Right atrium auricular region (tissue), 2 donors: ENCODE data around the gene PDZD11. TPM values are rescaled to one million over a fixed set of nuclear protein-coding genes. Genes with fewer than 3 reads are reported as not detected.
A peak's percentile ranks its signal among the peaks of the same experiment; 100 is the strongest.

Source experiments
- DNase-seq: peaks from one replicate; pipeline ENCODE4 v3.0.0-alpha.2; 2019; ENCODE audit warnings: low spot score
- H3K27ac ChIP-seq, 2 donors: fragments of 200-600 bp; sonication (generic); 1 replicate in 1 of 2; 2 replicates in 1 of 2; pipeline ENCODE4 v1.5.1; 2016 to 2019
- H3K27me3 ChIP-seq, 2 donors: fragments of 200-600 bp; sonication (generic); one replicate each; pipeline versions ENCODE4 v1.5.1 to v1.6.0; 2017 to 2019
- H3K36me3 ChIP-seq: fragments of 200-600 bp; sonication (generic); one replicate; pipeline ENCODE4 v1.5.1; 2016
- H3K4me1 ChIP-seq, 2 donors: fragments of 200-600 bp; sonication (generic); one replicate each; pipeline versions ENCODE4 v1.5.1 to v1.6.0; 2017 to 2019
- H3K4me3 ChIP-seq, 2 donors: fragments of 200-600 bp; sonication (generic); 1 replicate in 1 of 2; 2 replicates in 1 of 2; pipeline ENCODE4 v1.5.1; 2017 to 2019; ENCODE audit warnings: mild to moderate bottlenecking in 1 of 2, moderate library complexity in 1 of 2
- H3K9me3 ChIP-seq, 2 donors: fragments of 200-600 bp; sonication (generic); one replicate each; pipeline ENCODE4 v1.5.1; 2019
- CTCF ChIP-seq, 2 donors: fragments of 200-600 bp; sonication (generic); IDR thresholded peaks; one replicate each; pipeline ENCODE4 v1.5.1; 2019; ENCODE audit warnings: antibody characterized with exemption in 2 of 2
- total RNA-seq, 2 donors: library from RNA; depleted of rRNA; stranded (reverse); fragments of >200 nt; gene quantifications; one replicate each; pipeline ENCODE4 v1.1.0, GENCODE V29; 2016

Gene PDZD11
- total RNA-seq, 2 donors from 2014 or later: 30.2 to 44.5 TPM

GRCh38 chrX:70255452-70255851, 34.3 kb downstream of the PDZD11 start:
- H3K27me3 ChIP-seq: no peaks in the 10 kb centered on the region
- no peaks in the 10 kb centered on the region for H3K4me1 ChIP-seq
- H3K27ac ChIP-seq: peak overlapping the region in 1 of 2 donors; percentile 23
- TF ChIP-seq CTCF (IDR thresholded peaks at IDR 0.05): no peak
- H3K9me3 ChIP-seq: no peaks in the 10 kb centered on the region
- no peaks in the 10 kb centered on the region for H3K36me3 ChIP-seq
- DNase-seq: no peak
- H3K4me3 ChIP-seq: no peak overlapping the region

- no peaks in the 10 kb centered on the region for H3K36me3 ChIP-seq
- TF ChIP-seq CTCF (IDR thresholded peaks at IDR 0.05): no peak
- H3K4me3 ChIP-seq: no peak overlapping the region
- no peak for DNase-seq
- H3K27ac ChIP-seq: peak overlapping the region in 1 of 2 donors; percentile 23
- no peaks in the 10 kb centered on the region for H3K4me1 ChIP-seq
- no peaks in the 10 kb centered on the region for H3K27me3 ChIP-seq
- no peaks in the 10 kb centered on the region for H3K9me3 ChIP-seq
Observed at GRCh38 chrX:70254909-70255308, 34.8 kb downstream of the PDZD11 start.

- Histone ChIP-seq H3K9me3 (no peaks in the 10 kb centered on the region), H3K4me1 (no peaks in the 10 kb centered on the region), H3K27ac (no peak overlapping the region), H3K36me3 (no peaks in the 10 kb centered on the region), H3K4me3 (no peak overlapping the region), H3K27me3 (no peaks in the 10 kb centered on the region)
- no peak for TF ChIP-seq CTCF (IDR thresholded peaks at IDR 0.05)
- no peak for DNase-seq
Observed at GRCh38 chrX:70254063-70254400, 35.7 kb downstream of the PDZD11 start.

GRCh38 chrX:70253377-70254062, 36.2 kb downstream of the PDZD11 start:
- Histone ChIP-seq H3K4me3 (no peak overlapping the region), H3K27me3 (no peaks in the 10 kb centered on the region), H3K4me1 (no peaks in the 10 kb centered on the region), H3K9me3 (no peaks in the 10 kb centered on the region), H3K27ac (no peak overlapping the region), H3K36me3 (no peaks in the 10 kb centered on the region)
- no peak for DNase-seq
- no peak for TF ChIP-seq CTCF (IDR thresholded peaks at IDR 0.05)

GRCh38 chrX:70252491-70252890, 37.2 kb downstream of the PDZD11 start:
- no peak for DNase-seq
- Histone ChIP-seq H3K27ac (no peak overlapping the region), H3K4me1 (no peaks in the 10 kb centered on the region), H3K27me3 (no peaks in the 10 kb centered on the region), H3K36me3 (no peaks in the 10 kb centered on the region), H3K9me3 (no peaks in the 10 kb centered on the region), H3K4me3 (no peak overlapping the region)
- TF ChIP-seq CTCF (IDR thresholded peaks at IDR 0.05): no peak

GRCh38 chrX:70247252-70247651, 42.5 kb downstream of the PDZD11 start:
- no peak overlapping the region for H3K4me3 ChIP-seq
- H3K4me1 ChIP-seq: no peaks in the 10 kb centered on the region
- H3K27me3 ChIP-seq: no peaks in the 10 kb centered on the region
- no peak for DNase-seq
- H3K36me3 ChIP-seq: no peaks in the 10 kb centered on the region
- H3K9me3 ChIP-seq: no peaks in the 10 kb centered on the region
- TF ChIP-seq CTCF (IDR thresholded peaks at IDR 0.05): no peak
- H3K27ac ChIP-seq: no peak overlapping the region
